ENCODE results near the gene FHOD3.

DNA sequence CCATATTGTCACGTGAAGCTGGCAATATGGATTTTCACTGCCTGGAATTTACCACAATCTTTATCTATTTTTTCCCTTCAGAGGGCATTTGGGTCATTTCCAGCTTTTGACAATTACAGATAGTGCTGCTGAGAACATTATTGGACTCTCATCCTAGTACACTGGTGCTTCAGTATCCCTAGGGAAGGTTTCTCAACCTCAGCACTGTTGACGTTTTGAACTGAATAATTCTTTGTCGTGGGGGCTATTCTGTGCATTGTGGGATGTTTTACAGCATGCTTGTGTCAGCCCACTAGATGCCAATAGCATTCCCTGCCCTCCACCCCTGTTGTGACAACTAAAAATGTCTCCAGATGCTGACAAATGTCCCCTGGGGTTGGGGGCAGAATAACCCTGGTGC is 345.5 kb downstream of the FHOD3 start:
- TF ChIP-seq POLR2A (IDR thresholded peaks at IDR 0.05; ENCODE audit: low read length) (no peak), GATA1 (IDR thresholded peaks at IDR 0.05; ENCODE audit: low read depth, low read length) (no peak)
